Measurements from ENCODE around the gene KLHL6. TPM values are rescaled to one million over a fixed set of nuclear protein-coding genes. Genes with fewer than 3 reads are reported as not detected.

Gene KLHL6
- total and polyA plus RNA-seq, 4 donors, result 0.42 to 3.8 (median 1.0) TPM

DNA sequence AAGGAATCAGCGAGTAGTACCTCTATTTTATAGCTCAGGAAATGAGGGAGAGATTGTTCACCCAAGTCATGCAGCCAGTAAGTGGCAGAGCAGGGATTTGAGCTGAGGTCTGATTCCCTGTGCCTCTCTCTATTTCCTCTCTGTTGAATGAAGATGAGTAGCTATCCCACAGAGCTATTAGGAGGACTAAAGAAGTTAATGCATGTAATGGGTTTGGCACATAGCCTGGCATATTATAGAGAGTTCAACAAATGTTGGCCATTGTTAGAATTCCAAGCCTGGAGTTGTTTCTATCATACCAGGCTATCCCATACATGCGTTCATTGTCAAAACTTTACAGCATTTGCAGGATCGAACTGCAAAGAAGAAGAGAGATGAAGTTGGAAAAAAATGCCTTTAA is 21.8 kb upstream of the KLHL6 start:
- no peaks in the 10 kb centered on the region for H3K9me3 ChIP-seq (ENCODE audit: control insufficient read depth in 4 of 4, low read length in 3 of 4)
- no peak overlapping the region for H3K4me3 ChIP-seq (ENCODE audit: low read depth in 1 of 3, low read length in 3 of 3)
- DNase-seq (ENCODE audit: low spot score), result no peak
- TF ChIP-seq GABPA (IDR thresholded peaks at IDR 0.05 in 1 of 2, conservative IDR thresholded peaks at IDR 0.05 in 1 of 2) (no peak), NR2F2 (IDR thresholded peaks at IDR 0.05) (no peak), FOXA2 (IDR thresholded peaks at IDR 0.05) (no peak), HNF4G (IDR thresholded peaks at IDR 0.05) (no peak), RAD21 (IDR thresholded peaks at IDR 0.05) (no peak), ZBTB33 (IDR thresholded peaks at IDR 0.05) (no peak)
- TF ChIP-seq, protein P1, sequence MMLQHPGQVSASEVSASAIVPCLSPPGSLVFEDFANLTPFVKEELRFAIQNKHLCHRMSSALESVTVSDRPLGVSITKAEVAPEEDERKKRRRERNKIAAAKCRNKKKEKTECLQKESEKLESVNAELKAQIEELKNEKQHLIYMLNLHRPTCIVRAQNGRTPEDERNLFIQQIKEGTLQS (IDR thresholded peaks at IDR 0.05), result no peak
- TF ChIP-seq, protein P2, sequence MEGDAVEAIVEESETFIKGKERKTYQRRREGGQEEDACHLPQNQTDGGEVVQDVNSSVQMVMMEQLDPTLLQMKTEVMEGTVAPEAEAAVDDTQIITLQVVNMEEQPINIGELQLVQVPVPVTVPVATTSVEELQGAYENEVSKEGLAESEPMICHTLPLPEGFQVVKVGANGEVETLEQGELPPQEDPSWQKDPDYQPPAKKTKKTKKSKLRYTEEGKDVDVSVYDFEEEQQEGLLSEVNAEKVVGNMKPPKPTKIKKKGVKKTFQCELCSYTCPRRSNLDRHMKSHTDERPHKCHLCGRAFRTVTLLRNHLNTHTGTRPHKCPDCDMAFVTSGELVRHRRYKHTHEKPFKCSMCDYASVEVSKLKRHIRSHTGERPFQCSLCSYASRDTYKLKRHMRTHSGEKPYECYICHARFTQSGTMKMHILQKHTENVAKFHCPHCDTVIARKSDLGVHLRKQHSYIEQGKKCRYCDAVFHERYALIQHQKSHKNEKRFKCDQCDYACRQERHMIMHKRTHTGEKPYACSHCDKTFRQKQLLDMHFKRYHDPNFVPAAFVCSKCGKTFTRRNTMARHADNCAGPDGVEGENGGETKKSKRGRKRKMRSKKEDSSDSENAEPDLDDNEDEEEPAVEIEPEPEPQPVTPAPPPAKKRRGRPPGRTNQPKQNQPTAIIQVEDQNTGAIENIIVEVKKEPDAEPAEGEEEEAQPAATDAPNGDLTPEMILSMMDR (IDR thresholded peaks at IDR 0.05; ENCODE audit: low read depth, low read length, missing input control), result no peak
- H3K27ac ChIP-seq (ENCODE audit: low read depth in 1 of 2, low read length in 2 of 2), result no peak overlapping the region
- 89% methylated on average over 3 of the region's 3 CpGs for WGBS
- H3K27me3 ChIP-seq (ENCODE audit: control insufficient read depth in 4 of 4, insufficient read depth in 4 of 4, low read length in 3 of 4), result no peaks in the 10 kb centered on the region
- H3K36me3 ChIP-seq (ENCODE audit: control insufficient read depth in 4 of 4, insufficient read depth in 3 of 4, low read depth in 1 of 4, low read length in 3 of 4), result no peaks in the 10 kb centered on the region
- no peak overlapping the region for H3K9ac ChIP-seq (ENCODE audit: low read depth in 1 of 2, low read length in 2 of 2)
- peaks cover 0 to 7% (median 6%) of the 10 kb centered on the region in 4 donors for H3K4me1 ChIP-seq (ENCODE audit: control insufficient read depth in 4 of 4, insufficient read depth in 4 of 4, low read length in 3 of 4)

- Histone ChIP-seq H3K9ac (ENCODE audit: low read depth in 1 of 2, low read length in 2 of 2) (no peak overlapping the region), H3K27me3 (ENCODE audit: control insufficient read depth in 4 of 4, insufficient read depth in 4 of 4, low read length in 3 of 4) (no peaks in the 10 kb centered on the region), H3K4me3 (ENCODE audit: low read depth in 1 of 3, low read length in 3 of 3) (no peak overlapping the region), H3K4me1 (ENCODE audit: control insufficient read depth in 4 of 4, insufficient read depth in 4 of 4, low read length in 3 of 4) (peaks cover 0 to 4% (median 1%) of the 10 kb centered on the region in 4 donors), H3K9me3 (ENCODE audit: control insufficient read depth in 4 of 4, low read length in 3 of 4) (no peaks in the 10 kb centered on the region), H3K36me3 (ENCODE audit: control insufficient read depth in 4 of 4, insufficient read depth in 3 of 4, low read depth in 1 of 4, low read length in 3 of 4) (no peaks in the 10 kb centered on the region), H3K27ac (ENCODE audit: low read depth in 1 of 2, low read length in 2 of 2) (no peak overlapping the region)
- WGBS, result 56% methylated on average over 6 of the region's 6 CpGs
- TF ChIP-seq HNF4A (conservative IDR thresholded peaks at IDR 0.05) (no peak), FOXA1 (IDR thresholded peaks at IDR 0.05) (no peak), FOXA2 (IDR thresholded peaks at IDR 0.05) (no peak), ZBTB33 (IDR thresholded peaks at IDR 0.05) (no peak), MAX (IDR thresholded peaks at IDR 0.05) (no peak), HNF4G (IDR thresholded peaks at IDR 0.05) (no peak), GABPA (IDR thresholded peaks at IDR 0.05 in 1 of 2, conservative IDR thresholded peaks at IDR 0.05 in 1 of 2) (no peak), NR2F2 (IDR thresholded peaks at IDR 0.05) (no peak), REST (IDR thresholded peaks at IDR 0.05) (no peak), TAF1 (conservative IDR thresholded peaks at IDR 0.05) (no peak), RAD21 (IDR thresholded peaks at IDR 0.05) (no peak), SP1 (IDR thresholded peaks at IDR 0.05) (no peak), EGR1 (IDR thresholded peaks at IDR 0.05; ENCODE audit: low read depth in 2 of 2) (no peak), RXRA (IDR thresholded peaks at IDR 0.05) (no peak), YY1 (IDR thresholded peaks at IDR 0.05) (no peak)
- TF ChIP-seq, protein P1 (IDR thresholded peaks at IDR 0.05), result no peak
- TF ChIP-seq, protein P2 (IDR thresholded peaks at IDR 0.05; ENCODE audit: low read depth, low read length, missing input control), result no peak
- no peak for DNase-seq (ENCODE audit: low spot score)
These were observed 21.1 kb upstream of the KLHL6 start for GRCh38 chr3:183576487-183577107.

Data from liver (tissue), 9 donors.